OCI-LY7 (cell line): ENCODE data around the gene INSM1.

Source experiments
- EZH2phosphoT487 ChIP-seq: fragments of 200-600 bp; sonication (generic); IDR thresholded peaks from 2 replicates; pipeline ENCODE4 v1.6.1; 2018; ENCODE audit warnings: low read depth, borderline replicate concordance, mild to moderate bottlenecking, mixed run types, antibody characterized with exemption, low read length, moderate library complexity, mixed read lengths
- TF ChIP-seq, protein P1 (sequence below): fragments of 200-600 bp; sonication (generic); conservative IDR thresholded peaks from 2 replicates; pipeline ENCODE4 v1.5.1; 2014; ENCODE audit warnings: mild to moderate bottlenecking, antibody characterized with exemption, low read length, moderate library complexity, mixed read lengths

GRCh38 chr20:20412750-20413149 is 44.8 kb downstream of the INSM1 start:
- TF ChIP-seq, protein P1, sequence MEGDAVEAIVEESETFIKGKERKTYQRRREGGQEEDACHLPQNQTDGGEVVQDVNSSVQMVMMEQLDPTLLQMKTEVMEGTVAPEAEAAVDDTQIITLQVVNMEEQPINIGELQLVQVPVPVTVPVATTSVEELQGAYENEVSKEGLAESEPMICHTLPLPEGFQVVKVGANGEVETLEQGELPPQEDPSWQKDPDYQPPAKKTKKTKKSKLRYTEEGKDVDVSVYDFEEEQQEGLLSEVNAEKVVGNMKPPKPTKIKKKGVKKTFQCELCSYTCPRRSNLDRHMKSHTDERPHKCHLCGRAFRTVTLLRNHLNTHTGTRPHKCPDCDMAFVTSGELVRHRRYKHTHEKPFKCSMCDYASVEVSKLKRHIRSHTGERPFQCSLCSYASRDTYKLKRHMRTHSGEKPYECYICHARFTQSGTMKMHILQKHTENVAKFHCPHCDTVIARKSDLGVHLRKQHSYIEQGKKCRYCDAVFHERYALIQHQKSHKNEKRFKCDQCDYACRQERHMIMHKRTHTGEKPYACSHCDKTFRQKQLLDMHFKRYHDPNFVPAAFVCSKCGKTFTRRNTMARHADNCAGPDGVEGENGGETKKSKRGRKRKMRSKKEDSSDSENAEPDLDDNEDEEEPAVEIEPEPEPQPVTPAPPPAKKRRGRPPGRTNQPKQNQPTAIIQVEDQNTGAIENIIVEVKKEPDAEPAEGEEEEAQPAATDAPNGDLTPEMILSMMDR = no peak
- TF ChIP-seq EZH2phosphoT487 = no peak
